ENCODE measurements around the gene BCO1. TPM values are rescaled to one million over a fixed set of nuclear protein-coding genes. Genes with fewer than 3 reads are reported as not detected.

BCO1 gene
- total and polyA plus RNA-seq, 12 donors = 0.03 TPM; not detected in 11

DNA sequence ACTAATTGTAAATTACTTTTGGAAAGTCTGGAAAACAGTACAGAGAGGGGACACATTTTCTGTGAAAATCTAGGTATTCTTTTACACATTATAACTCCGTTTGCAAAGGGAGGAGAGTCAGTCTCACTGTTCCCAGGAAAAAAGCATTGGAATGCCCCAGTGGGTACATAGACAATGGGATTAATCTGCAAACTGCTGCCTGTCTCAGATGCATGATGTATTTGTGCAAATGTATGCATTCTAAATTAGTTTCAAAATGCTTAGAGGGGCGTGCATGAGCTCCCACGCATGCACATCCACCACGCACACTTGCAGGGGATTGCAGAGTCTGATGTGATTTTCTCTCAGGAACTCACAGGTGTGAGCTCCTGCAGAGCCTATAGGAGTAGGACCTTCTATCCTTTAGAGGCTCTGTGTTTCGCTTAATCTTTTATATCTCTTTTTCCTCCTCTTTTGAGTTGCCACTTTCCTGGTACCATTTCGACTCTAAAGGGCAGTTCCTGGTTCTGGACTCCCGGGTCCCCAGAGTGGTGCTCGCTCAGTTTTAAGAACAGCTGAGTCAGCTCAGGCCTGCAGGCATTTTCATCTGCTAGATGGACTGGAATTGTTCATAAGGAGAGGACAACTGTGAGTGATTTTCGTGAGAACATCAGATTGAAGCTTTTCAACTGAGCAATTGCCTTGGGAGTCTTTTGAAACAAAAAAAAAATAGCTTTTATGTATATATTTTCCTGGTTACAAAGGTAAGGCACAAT lies 1.1 kb downstream of the BCO1 start:
- TF ChIP-seq, protein P1, sequence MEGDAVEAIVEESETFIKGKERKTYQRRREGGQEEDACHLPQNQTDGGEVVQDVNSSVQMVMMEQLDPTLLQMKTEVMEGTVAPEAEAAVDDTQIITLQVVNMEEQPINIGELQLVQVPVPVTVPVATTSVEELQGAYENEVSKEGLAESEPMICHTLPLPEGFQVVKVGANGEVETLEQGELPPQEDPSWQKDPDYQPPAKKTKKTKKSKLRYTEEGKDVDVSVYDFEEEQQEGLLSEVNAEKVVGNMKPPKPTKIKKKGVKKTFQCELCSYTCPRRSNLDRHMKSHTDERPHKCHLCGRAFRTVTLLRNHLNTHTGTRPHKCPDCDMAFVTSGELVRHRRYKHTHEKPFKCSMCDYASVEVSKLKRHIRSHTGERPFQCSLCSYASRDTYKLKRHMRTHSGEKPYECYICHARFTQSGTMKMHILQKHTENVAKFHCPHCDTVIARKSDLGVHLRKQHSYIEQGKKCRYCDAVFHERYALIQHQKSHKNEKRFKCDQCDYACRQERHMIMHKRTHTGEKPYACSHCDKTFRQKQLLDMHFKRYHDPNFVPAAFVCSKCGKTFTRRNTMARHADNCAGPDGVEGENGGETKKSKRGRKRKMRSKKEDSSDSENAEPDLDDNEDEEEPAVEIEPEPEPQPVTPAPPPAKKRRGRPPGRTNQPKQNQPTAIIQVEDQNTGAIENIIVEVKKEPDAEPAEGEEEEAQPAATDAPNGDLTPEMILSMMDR (IDR thresholded peaks at IDR 0.05) = no peak
- no peak for TF ChIP-seq POLR2A (IDR thresholded peaks at IDR 0.05)
- Histone ChIP-seq H3K4me1 (replicated peaks in 1 of 2) (no peaks in the 10 kb centered on the region), H3K36me3 (replicated peaks in 1 of 2) (no peaks in the 10 kb centered on the region), H3K27ac (no peak overlapping the region), H3K9me3 (replicated peaks in 1 of 3) (no peaks in the 10 kb centered on the region), H3K4me3 (no peak overlapping the region), H3K27me3 (no peaks in the 10 kb centered on the region)
- intact Hi-C loops (cut with DNase I) = no loop called here
- DNase-seq = no peak
- 80 to 84% (median 84%) methylated on average over 9 of the region's 9 CpGs for WGBS, 4 donors

- Histone ChIP-seq H3K36me3 (replicated peaks in 1 of 2) (no peaks in the 10 kb centered on the region), H3K27ac (no peak overlapping the region), H3K4me1 (replicated peaks in 1 of 2) (no peaks in the 10 kb centered on the region), H3K27me3 (no peaks in the 10 kb centered on the region), H3K4me3 (no peak overlapping the region), H3K9me3 (replicated peaks in 1 of 3) (no peaks in the 10 kb centered on the region)
- WGBS, 4 donors = 82 to 87% (median 83%) methylated on average over 3 to 5 of the region's 5 CpGs
- TF ChIP-seq POLR2A (IDR thresholded peaks at IDR 0.05) = no peak
- TF ChIP-seq, protein P1 (IDR thresholded peaks at IDR 0.05) = no peak
- no peak for DNase-seq
- intact Hi-C loops (cut with DNase I) = no loop called here
These were observed 3.2 kb downstream of the BCO1 start for GRCh38 chr16:81241706-81242105.

DNA sequence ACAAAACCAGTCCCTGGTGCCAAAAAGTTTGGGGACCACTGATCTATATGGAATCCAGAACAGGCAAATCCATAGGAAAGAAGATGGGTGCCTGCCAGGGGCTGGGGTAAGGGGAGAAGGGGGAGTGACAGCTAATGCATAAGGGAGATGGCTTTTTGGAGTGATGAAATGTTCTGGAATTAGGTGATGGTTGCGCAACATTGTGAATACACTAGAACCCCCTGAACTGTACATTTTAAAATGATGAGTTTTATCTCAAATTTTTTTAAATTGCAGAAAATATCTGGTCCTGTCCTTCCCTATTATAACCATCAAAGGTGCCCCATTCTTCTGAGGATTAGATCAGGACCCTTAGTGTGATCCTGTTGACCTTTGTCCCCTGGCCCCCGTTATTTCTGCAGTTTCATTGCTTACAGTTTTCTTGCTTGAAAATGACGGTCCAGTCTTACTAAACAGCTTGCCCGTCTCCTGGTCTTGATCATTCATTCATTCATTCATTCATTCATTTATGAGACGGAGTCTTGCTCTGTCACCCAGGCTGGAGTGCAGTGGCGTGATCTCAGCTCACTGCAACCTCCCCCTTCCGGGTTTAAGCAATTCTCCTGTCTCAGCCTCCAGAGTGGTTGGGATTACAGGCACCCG lies 4.6 kb downstream of the BCO1 start:
- H3K27me3 ChIP-seq = no peaks in the 10 kb centered on the region
- H3K27ac ChIP-seq = no peak overlapping the region
- no peak for DNase-seq
- TF ChIP-seq POLR2A (IDR thresholded peaks at IDR 0.05) = no peak
- H3K4me1 ChIP-seq (replicated peaks in 1 of 2) = no peaks in the 10 kb centered on the region
- no peaks in the 10 kb centered on the region for H3K9me3 ChIP-seq (replicated peaks in 1 of 3)
- intact Hi-C loops (cut with DNase I) = no loop called here
- WGBS, 4 donors = 83 to 89% (median 85%) methylated on average over 8 of the region's 8 CpGs
- H3K36me3 ChIP-seq (replicated peaks in 1 of 2) = no peaks in the 10 kb centered on the region
- H3K4me3 ChIP-seq = no peak overlapping the region

DNA sequence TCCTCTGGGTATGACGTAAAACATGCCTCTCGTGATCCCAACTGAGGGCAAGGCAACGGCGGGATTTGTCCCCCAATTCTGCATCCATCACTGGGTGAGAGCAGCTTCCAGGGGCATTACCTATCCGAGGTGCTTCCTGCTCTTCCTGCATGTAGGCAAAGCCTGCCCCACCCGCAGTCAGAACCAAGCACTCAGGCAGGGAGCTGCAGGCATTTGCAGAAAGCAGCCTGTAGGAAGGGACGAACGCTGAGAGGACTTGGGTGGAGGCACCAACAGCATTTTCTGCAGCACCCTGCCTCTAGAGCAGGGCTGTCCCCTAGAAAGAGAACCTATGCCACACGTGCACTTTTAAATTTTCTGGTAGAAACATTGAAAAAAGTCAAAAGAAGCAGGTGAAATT lies 5.5 kb downstream of the BCO1 start:
- Histone ChIP-seq H3K36me3 (replicated peaks in 1 of 2) (no peaks in the 10 kb centered on the region), H3K4me3 (no peak overlapping the region), H3K9me3 (replicated peaks in 1 of 3) (no peaks in the 10 kb centered on the region), H3K27ac (no peak overlapping the region), H3K4me1 (replicated peaks in 1 of 2) (no peaks in the 10 kb centered on the region), H3K27me3 (no peaks in the 10 kb centered on the region)
- intact Hi-C loops (cut with DNase I) = no loop called here
- DNase-seq = no peak
- TF ChIP-seq, protein P1 (IDR thresholded peaks at IDR 0.05) = no peak
- TF ChIP-seq POLR2A (IDR thresholded peaks at IDR 0.05) = no peak
- 60 to 76% (median 63%) methylated on average over 9 of the region's 9 CpGs for WGBS, 4 donors
